ENCODE results near the gene IQCK.

Gene IQCK

GRCh38 chr16:19722269-19722952 is 4.3 kb downstream of the IQCK start:
- no peak for DNase-seq

GRCh38 chr16:19722981-19723380 is 4.9 kb downstream of the IQCK start:
- DNase-seq: no peak

GRCh38 chr16:19728636-19728965 is 10.5 kb downstream of the IQCK start:
- no peak for DNase-seq

- DNase-seq: no peak
Measured at GRCh38 chr16:19733551-19733950, 15.5 kb downstream of the IQCK start.

GRCh38 chr16:19735074-19735867 is 17.2 kb downstream of the IQCK start:
- DNase-seq: no peak

- DNase-seq: no peak
Measured at GRCh38 chr16:19737306-19738038, 19.4 kb downstream of the IQCK start.

- DNase-seq: no peak
Measured at GRCh38 chr16:19741354-19741753, 23.3 kb downstream of the IQCK start.

GRCh38 chr16:19743816-19744159 is 25.7 kb downstream of the IQCK start:
- no peak for DNase-seq

- no peak for DNase-seq
Measured at GRCh38 chr16:19744670-19745069, 26.6 kb downstream of the IQCK start.

- DNase-seq: no peak
Measured at GRCh38 chr16:19745286-19746010, 27.4 kb downstream of the IQCK start.

GRCh38 chr16:19746561-19746960 is 28.5 kb downstream of the IQCK start:
- DNase-seq: no peak

GRCh38 chr16:19748389-19749168 is 30.5 kb downstream of the IQCK start:
- no peak for DNase-seq

GRCh38 chr16:19749571-19750080 is 31.6 kb downstream of the IQCK start:
- DNase-seq: no peak

- no peak for DNase-seq
Measured at GRCh38 chr16:19751478-19752385, 33.7 kb downstream of the IQCK start.

- no peak for DNase-seq
Measured at GRCh38 chr16:19753815-19754643, 36.0 kb downstream of the IQCK start.

GRCh38 chr16:19754644-19755036 is 36.6 kb downstream of the IQCK start:
- DNase-seq: no peak

- DNase-seq: no peak
Measured at GRCh38 chr16:19755268-19755667, 37.2 kb downstream of the IQCK start.

GRCh38 chr16:19757026-19757425 is 39.0 kb downstream of the IQCK start:
- no peak for DNase-seq

GRCh38 chr16:19757762-19758595 is 39.9 kb downstream of the IQCK start:
- DNase-seq: no peak

Data from stimulated activated CD4-positive, alpha-beta T cell treated with anti-CD3 and anti-CD28 coated beads, Interleukin-2, amount 100 ng/mL, for 48 hours (primary cell).